Neuron (in vitro differentiated cells): Measurements from ENCODE around the gene CERKL.

Experiments used
- H2AFZ ChIP-seq: one replicate; pipeline ENCODE4 v1.6.1; 2013; ENCODE audit warnings: low read depth, mild to moderate bottlenecking, inconsistent platforms, low read length, moderate library complexity
- H3K27me3 ChIP-seq: one replicate; pipeline ENCODE4 v1.6.1; 2013; ENCODE audit warnings: low read length; ENCODE audit not compliant: insufficient read depth
- H3K36me3 ChIP-seq: one replicate; pipeline ENCODE4 v1.6.1; 2013; ENCODE audit warnings: low read length; ENCODE audit not compliant: insufficient read depth
- H3K4me1 ChIP-seq: one replicate; pipeline ENCODE4 v1.6.1; 2013; ENCODE audit warnings: low read length; ENCODE audit not compliant: insufficient read depth
- H3K4me3 ChIP-seq: 2 replicates; pipeline ENCODE4 v1.5.1; 2013; ENCODE audit warnings: mild to moderate bottlenecking, low read length, moderate library complexity
- H3K9me3 ChIP-seq: one replicate; pipeline ENCODE4 v1.6.1; 2013; ENCODE audit warnings: low read length

The CERKL gene

GRCh38 chr2:181628590-181629585 lies 28.0 kb downstream of the CERKL start:
- Histone ChIP-seq H3K36me3 (no peaks in the 10 kb centered on the region), H3K27me3 (peaks cover 15% of the 10 kb centered on the region), H3K4me3 (no peak overlapping the region), H2AFZ (no peak overlapping the region), H3K9me3 (no peaks in the 10 kb centered on the region), H3K4me1 (no peaks in the 10 kb centered on the region)

- Histone ChIP-seq H3K27me3 (peaks cover 7% of the 10 kb centered on the region), H3K36me3 (no peaks in the 10 kb centered on the region), H2AFZ (no peak overlapping the region), H3K4me1 (no peaks in the 10 kb centered on the region), H3K4me3 (no peak overlapping the region), H3K9me3 (no peaks in the 10 kb centered on the region)
Observed at GRCh38 chr2:181627545-181627944, 29.4 kb downstream of the CERKL start.

GRCh38 chr2:181626671-181627070 lies 30.2 kb downstream of the CERKL start:
- Histone ChIP-seq H3K27me3 (peaks cover 7% of the 10 kb centered on the region), H3K9me3 (no peaks in the 10 kb centered on the region), H2AFZ (no peak overlapping the region), H3K4me3 (no peak overlapping the region), H3K4me1 (no peaks in the 10 kb centered on the region), H3K36me3 (no peaks in the 10 kb centered on the region)

- peaks cover 5% of the 10 kb centered on the region for H3K27me3 ChIP-seq
- no peaks in the 10 kb centered on the region for H3K4me1 ChIP-seq
- H3K9me3 ChIP-seq: no peaks in the 10 kb centered on the region
Observed at GRCh38 chr2:181623159-181623558, 33.7 kb downstream of the CERKL start.

GRCh38 chr2:181621779-181622490 lies 35.0 kb downstream of the CERKL start:
- no peak overlapping the region for H2AFZ ChIP-seq
- no peaks in the 10 kb centered on the region for H3K9me3 ChIP-seq
- H3K27me3 ChIP-seq: peaks cover 2% of the 10 kb centered on the region
- no peak overlapping the region for H3K4me3 ChIP-seq
- H3K4me1 ChIP-seq: no peaks in the 10 kb centered on the region
- H3K36me3 ChIP-seq: no peaks in the 10 kb centered on the region

More at GRCh38 chr2:181623159-181623558, 33.7 kb downstream of the CERKL start:
- no peak overlapping the region for H2AFZ ChIP-seq
- H3K4me3 ChIP-seq: no peak overlapping the region
- no peaks in the 10 kb centered on the region for H3K36me3 ChIP-seq

GRCh38 chr2:181619516-181619915 lies 37.4 kb downstream of the CERKL start:
- no peak overlapping the region for H3K4me3 ChIP-seq
- H3K27me3 ChIP-seq: no peaks in the 10 kb centered on the region

GRCh38 chr2:181616715-181617114 lies 40.2 kb downstream of the CERKL start:
- no peaks in the 10 kb centered on the region for H3K27me3 ChIP-seq
- no peaks in the 10 kb centered on the region for H3K4me1 ChIP-seq
- no peaks in the 10 kb centered on the region for H3K36me3 ChIP-seq
- H3K9me3 ChIP-seq: no peaks in the 10 kb centered on the region
- H3K4me3 ChIP-seq: no peak overlapping the region
- no peak overlapping the region for H2AFZ ChIP-seq

More at GRCh38 chr2:181619516-181619915, 37.4 kb downstream of the CERKL start:
- Histone ChIP-seq H3K36me3 (no peaks in the 10 kb centered on the region), H3K4me1 (no peaks in the 10 kb centered on the region), H3K9me3 (no peaks in the 10 kb centered on the region), H2AFZ (no peak overlapping the region)

- Histone ChIP-seq H2AFZ (no peak overlapping the region), H3K27me3 (no peaks in the 10 kb centered on the region), H3K4me3 (no peak overlapping the region), H3K36me3 (no peaks in the 10 kb centered on the region), H3K9me3 (no peaks in the 10 kb centered on the region), H3K4me1 (no peaks in the 10 kb centered on the region)
Observed at GRCh38 chr2:181614874-181615638, 41.8 kb downstream of the CERKL start.

GRCh38 chr2:181613241-181613640 lies 43.7 kb downstream of the CERKL start:
- Histone ChIP-seq H3K27me3 (no peaks in the 10 kb centered on the region), H2AFZ (no peak overlapping the region), H3K4me3 (no peak overlapping the region), H3K4me1 (no peaks in the 10 kb centered on the region), H3K36me3 (no peaks in the 10 kb centered on the region), H3K9me3 (no peaks in the 10 kb centered on the region)

GRCh38 chr2:181607629-181608590 lies 49.0 kb downstream of the CERKL start:
- Histone ChIP-seq H3K36me3 (no peaks in the 10 kb centered on the region), H3K27me3 (no peaks in the 10 kb centered on the region), H3K4me1 (no peaks in the 10 kb centered on the region), H2AFZ (no peak overlapping the region), H3K9me3 (no peaks in the 10 kb centered on the region), H3K4me3 (no peak overlapping the region)

- H3K4me1 ChIP-seq: no peaks in the 10 kb centered on the region
Observed at GRCh38 chr2:181605889-181606837, 50.7 kb downstream of the CERKL start.

More at GRCh38 chr2:181605889-181606837, 50.7 kb downstream of the CERKL start:
- Histone ChIP-seq H3K4me3 (no peak overlapping the region), H3K27me3 (no peaks in the 10 kb centered on the region), H3K36me3 (no peaks in the 10 kb centered on the region), H3K9me3 (no peaks in the 10 kb centered on the region), H2AFZ (no peak overlapping the region)
